Measurements from ENCODE around the gene SHB. TPM values are rescaled to one million over a fixed set of nuclear protein-coding genes. Genes with fewer than 3 reads are reported as not detected.
A peak's percentile ranks its signal among the peaks of the same experiment; 100 is the strongest.

Gene SHB
- total RNA-seq, 6 donors from 2014 or later: 29.3 to 51.2 (median 33.3) TPM

- ATAC-seq (ENCODE audit: low FRiP score in 2 of 2): peak in 1 of 2 donors; percentile 30
- H3K27me3 ChIP-seq: no peaks in the 10 kb centered on the region
Measured at GRCh38 chr9:38035873-38036272, 33.2 kb downstream of the SHB start.

GRCh38 chr9:38033941-38034340, 35.1 kb downstream of the SHB start:
- 87 to 96% methylated on average over 8 of the region's 8 CpGs for WGBS, 2 donors
- ATAC-seq (ENCODE audit: low FRiP score in 2 of 2) (no peak), DNase-seq (no peak)
- Histone ChIP-seq H3K9me3 (no peaks in the 10 kb centered on the region), H3K4me3 (no peak overlapping the region), H3K36me3 (no peaks in the 10 kb centered on the region), H3K27ac (peak overlapping the region in 1 of 4 donors; percentile 10), H3K4me1 (peaks cover 28 to 48% (median 36%) of the 10 kb centered on the region in 4 donors), H3K27me3 (no peaks in the 10 kb centered on the region)
- TF ChIP-seq EP300 (IDR thresholded peaks at IDR 0.05) (no peak), POLR2AphosphoS5 (IDR thresholded peaks at IDR 0.05) (no peak), CTCF (IDR thresholded peaks at IDR 0.05) (no peak), POLR2A (IDR thresholded peaks at IDR 0.05) (no peak)

More at GRCh38 chr9:38035873-38036272, 33.2 kb downstream of the SHB start:
- no peak for DNase-seq
- Histone ChIP-seq H3K4me1 (peaks cover 37 to 59% (median 46%) of the 10 kb centered on the region in 4 donors), H3K4me3 (no peak overlapping the region), H3K36me3 (no peaks in the 10 kb centered on the region), H3K27ac (no peak overlapping the region), H3K9me3 (no peaks in the 10 kb centered on the region)
- WGBS, 2 donors: 75 to 78% methylated on average over 8 of the region's 8 CpGs
- TF ChIP-seq EP300 (IDR thresholded peaks at IDR 0.05) (no peak), CTCF (IDR thresholded peaks at IDR 0.05) (no peak), POLR2A (IDR thresholded peaks at IDR 0.05) (no peak), POLR2AphosphoS5 (IDR thresholded peaks at IDR 0.05) (no peak)

- ATAC-seq (ENCODE audit: low FRiP score in 2 of 2) (peak; percentile 17 to 53), DNase-seq (peak; percentile 69 to 87)
- no peak for TF ChIP-seq CTCF (IDR thresholded peaks at IDR 0.05)
- peak in 1 of 2 donors; percentile 46 for TF ChIP-seq POLR2AphosphoS5 (IDR thresholded peaks at IDR 0.05)
- TF ChIP-seq POLR2A (IDR thresholded peaks at IDR 0.05): no peak
- TF ChIP-seq EP300 (IDR thresholded peaks at IDR 0.05): peak in 1 of 4 donors; percentile 7
- no peaks in the 10 kb centered on the region for H3K36me3 ChIP-seq
- H3K9me3 ChIP-seq: no peaks in the 10 kb centered on the region
- H3K4me3 ChIP-seq: no peak overlapping the region
- H3K27me3 ChIP-seq: no peaks in the 10 kb centered on the region
- H3K27ac ChIP-seq: peak overlapping the region; percentile 43 to 74 (median 58)
- H3K4me1 ChIP-seq: peaks cover 17 to 40% (median 29%) of the 10 kb centered on the region in 4 donors
- 40 to 67% methylated on average over 11 to 13 of the region's 13 CpGs for WGBS, 2 donors
Measured at GRCh38 chr9:38032266-38033110, 36.5 kb downstream of the SHB start.

GRCh38 chr9:38031594-38031993, 37.4 kb downstream of the SHB start:
- no peaks in the 10 kb centered on the region for H3K9me3 ChIP-seq
- peaks cover 26 to 43% (median 33%) of the 10 kb centered on the region in 4 donors for H3K4me1 ChIP-seq
- no peaks in the 10 kb centered on the region for H3K27me3 ChIP-seq
- H3K4me3 ChIP-seq: no peak overlapping the region
- ATAC-seq (ENCODE audit: low FRiP score in 2 of 2) (no peak), DNase-seq (no peak)
- H3K36me3 ChIP-seq: no peaks in the 10 kb centered on the region
- TF ChIP-seq EP300 (IDR thresholded peaks at IDR 0.05): no peak
- TF ChIP-seq CTCF (IDR thresholded peaks at IDR 0.05): no peak
- TF ChIP-seq POLR2AphosphoS5 (IDR thresholded peaks at IDR 0.05): no peak
- no peak for TF ChIP-seq POLR2A (IDR thresholded peaks at IDR 0.05)
- WGBS, 2 donors: 91 to 98% methylated on average over 4 of the region's 4 CpGs
- H3K27ac ChIP-seq: peak overlapping the region in 3 of 4 donors; percentile 43 to 62 (median 53)
